ENCODE measurements around the gene HELZ2.

HELZ2 gene

DNA sequence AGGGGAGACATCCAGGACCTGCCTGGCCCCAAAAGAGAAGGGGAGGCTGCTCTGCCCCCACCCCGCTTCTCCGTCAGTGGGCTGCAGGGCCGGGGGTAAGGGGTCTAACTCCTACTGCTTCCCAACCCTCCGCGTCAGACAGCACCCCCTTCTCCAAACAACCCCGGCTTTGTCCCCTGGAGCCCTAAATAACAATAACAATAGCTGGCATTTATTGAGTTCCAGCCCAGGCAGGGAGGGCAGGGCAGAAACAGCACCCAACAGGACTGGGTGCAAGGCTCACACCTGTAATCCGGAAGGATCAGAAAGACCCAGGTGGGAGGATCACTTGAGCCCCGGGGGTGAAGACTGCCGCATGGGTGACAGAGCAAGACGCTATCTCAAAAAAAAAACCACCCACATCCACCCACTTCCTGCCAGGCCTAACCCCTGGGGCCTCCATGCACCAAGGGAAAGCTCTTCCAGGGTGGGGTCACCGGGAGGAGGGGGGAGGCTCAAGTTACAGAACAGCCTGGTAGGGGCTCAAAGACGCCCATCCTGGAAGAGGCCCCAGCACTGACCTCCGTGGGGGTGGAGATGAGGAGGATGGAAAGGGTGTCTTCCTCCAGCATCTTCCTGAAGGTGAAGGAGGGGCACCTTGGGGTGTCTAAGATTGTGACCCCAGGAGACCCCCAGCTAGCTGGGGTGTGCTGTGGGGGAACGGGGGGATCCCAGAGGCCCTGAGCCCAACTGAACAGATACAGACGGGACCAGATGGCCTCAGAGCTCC lies 21.4 kb downstream of the HELZ2 start:
- no peak for DNase-seq (ENCODE audit: low spot score)

DNA sequence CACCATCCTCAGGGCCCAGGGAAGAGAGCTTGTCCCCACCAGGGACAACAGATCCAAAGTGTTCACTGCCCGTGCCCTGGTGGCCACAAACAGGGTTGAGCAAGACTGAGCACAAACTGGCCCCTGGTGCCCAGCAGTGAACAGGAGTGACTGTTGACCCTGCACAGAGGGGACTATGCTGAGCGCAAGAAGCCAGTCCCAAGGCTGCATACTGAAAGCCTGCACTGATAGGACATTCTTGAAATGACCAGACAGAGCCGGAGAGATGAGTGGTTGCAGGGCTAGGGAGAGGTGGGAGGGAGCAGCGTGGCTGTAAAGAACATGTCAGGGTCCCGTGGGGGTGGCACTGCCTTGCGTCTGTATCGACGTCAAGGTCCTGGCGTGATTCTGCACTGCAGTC lies 23.0 kb downstream of the HELZ2 start:
- no peak for DNase-seq (ENCODE audit: low spot score)

DNA sequence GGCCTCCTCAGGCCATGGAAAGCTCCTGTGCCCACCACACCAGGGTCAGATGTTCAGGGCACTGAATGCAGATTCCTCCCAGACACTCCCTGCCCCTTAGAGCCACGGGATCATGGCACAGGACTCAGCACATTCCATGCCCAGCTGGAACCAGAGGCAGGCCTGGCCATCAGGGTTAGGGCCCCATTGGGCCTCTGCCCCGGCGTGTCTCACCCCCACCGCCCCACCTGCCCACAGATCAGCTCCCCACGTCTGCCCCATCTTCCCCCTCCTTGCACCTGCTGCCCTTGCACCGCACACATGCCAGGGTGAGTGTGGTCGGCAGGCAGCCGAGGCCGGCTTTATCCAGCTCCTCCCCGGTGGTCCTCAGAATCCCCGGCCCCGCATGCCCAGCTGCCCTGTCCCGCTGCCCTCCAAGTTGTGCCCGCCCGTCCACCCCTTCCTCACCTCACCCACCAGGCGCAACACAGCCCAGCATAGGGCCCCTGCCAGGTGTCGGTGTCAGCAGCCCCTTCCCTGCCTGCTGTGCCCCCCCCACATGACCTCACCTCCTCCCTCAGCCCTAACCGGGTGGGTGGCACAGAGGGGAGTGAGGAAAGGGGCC lies 24.3 kb downstream of the HELZ2 start:
- DNase-seq (ENCODE audit: low spot score) = no peak

DNA sequence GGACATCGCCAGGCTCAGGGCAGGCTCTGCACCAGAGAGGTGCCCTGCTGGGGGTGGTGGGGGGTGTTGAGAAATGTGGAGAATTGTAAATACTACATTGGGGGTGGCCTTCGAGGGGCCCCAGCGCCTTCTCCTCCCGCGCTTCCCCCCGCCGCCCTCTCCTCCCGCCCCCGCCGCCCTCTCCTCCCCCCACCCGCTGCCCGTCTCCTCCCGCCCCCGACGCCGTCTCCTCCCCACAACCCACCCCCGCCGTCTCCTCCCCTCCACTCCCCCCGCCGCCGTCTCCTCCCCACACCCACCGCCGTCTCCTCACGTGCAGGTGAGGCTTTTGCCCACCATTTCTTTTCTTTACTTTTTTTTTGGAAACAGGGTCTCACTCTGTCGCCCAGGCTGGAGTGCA lies 25.0 kb downstream of the HELZ2 start:
- no peak for DNase-seq (ENCODE audit: low spot score)

DNA sequence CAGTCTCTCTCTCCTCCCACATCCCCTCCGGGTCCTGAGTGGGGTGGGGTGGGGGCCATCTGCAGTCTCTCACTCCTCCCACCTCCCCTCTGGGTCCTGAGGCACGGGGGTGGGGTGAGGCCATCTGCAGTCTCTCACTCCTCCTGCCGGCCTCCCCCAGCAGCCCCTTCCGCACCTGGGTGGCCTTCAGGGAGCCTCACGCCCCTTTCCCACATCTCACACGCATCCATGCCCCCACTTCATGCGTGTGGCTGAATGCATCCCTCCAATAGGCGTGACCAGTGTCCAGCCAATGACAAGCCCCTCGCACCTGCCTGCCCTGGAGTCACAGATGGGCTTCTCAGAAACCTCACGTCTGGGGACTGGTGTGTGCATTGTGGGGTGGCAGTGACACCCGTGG lies 25.5 kb downstream of the HELZ2 start:
- DNase-seq (ENCODE audit: low spot score) = no peak

DNA sequence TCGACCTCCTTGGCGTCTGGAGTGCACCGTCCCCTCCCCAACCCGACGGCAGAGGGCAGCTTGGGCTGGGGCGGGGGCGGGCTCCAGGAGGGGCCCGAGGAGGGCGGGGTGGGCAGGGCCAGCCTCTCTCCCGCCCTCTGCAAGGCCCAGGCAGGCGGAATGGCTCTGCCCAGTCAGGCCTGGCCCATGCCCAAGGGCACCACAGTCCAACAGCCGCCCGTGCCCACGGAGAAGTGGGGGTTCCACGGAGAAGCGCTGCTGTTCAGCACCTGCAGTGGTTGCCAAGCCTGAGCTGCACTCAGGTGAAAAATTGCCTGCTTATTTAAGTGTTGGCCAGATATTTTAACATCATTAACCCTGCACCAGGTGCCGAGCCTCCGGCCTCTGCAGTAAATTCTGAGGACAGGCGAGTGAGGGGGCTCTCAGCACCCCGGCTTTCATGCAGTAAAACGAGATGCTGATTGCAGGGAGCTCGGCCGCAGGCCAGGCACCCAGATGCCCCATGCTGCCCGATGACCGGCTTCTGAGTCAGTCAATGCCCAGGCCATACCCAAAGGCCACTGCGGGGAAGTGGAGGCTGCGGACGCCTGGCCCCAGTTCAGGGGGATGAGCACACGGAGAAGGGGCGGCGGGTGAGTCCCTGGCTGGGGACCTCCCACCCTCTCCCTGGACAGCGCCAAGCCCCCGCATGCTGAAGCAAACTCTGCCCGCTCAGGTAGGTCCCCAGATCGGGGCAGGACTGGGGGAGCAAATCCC lies 26.1 kb downstream of the HELZ2 start, which contains the start of gene SRMS:
SRMS (minus strand) TSS at position 25 of the 756 bp plus-strand sequence. CDS start 286 bp downstream, outside the sequence.
- no peak for DNase-seq (ENCODE audit: low spot score)

DNA sequence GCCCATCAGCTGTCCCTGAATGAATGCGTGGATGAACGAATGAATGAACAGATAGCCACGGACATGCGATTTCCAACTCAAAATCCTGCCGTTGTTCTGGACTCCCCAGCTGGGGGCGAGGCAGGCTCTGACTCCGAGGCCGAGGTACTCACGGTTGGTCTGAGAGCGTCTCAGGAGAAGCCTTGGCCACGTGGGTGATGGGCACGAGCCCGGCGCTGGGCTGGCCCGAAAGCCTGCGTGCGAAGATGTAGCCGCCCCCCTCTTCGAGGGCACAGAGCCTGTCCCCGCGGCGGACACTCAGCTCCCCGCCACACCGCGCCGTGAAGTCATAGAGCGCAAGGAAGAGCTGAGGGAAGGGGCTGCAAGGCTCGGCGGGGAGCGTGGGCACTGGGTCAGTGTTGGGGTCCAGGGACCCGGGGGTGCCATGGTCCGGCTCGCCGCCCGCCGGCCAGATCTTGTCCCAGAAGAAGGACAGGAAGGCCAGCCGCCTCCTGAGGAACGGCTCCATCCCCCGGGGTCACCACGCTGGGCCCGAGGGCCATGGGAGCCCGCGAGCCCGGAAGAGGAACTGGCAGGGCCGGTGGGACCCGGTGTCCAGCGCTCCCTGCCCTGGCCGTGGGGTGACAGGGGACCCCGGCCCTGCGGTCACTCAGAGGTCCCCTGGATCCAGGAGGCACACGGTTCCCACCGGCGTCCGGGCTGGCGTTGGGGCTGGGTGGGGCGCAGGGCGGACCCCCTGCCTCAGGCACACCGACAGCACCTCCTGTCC lies 26.9 kb downstream of the HELZ2 start:
- no peak for DNase-seq (ENCODE audit: low spot score)

DNA sequence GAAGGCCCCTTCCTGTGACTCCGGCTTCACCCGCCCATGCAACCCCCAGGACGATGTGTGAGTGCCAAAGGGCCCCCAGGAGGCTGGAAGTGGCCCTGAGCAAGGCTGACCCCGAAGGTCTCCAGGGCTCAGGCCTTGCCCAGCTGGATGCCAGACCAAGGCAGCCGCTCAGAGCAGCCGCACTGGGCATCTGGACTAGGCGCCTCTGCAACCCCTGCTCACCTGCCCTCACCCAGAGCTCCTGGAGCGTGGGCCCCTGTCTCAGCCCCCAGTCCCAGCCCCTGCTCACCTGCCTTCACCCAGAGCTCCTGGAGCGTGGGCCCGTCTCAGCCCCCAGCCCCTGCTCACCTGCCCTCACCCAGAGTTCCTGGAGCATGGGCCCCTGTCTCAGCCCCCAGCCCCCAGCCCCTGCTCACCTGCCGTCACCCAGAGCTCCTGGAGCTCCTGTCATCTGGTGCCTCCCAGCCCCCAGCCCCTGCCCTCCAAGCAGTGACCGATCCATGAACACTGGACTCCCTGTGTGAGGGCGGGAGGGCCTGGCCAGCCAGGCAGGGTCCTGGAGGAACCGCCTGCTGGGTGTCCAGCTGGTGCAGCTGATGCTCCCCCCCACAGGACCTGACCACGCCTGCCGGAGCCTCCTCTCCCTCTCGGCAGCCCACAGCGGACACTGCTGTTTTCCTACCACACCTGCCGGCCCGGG lies 27.6 kb downstream of the HELZ2 start:
- no peak for DNase-seq (ENCODE audit: low spot score)

DNA sequence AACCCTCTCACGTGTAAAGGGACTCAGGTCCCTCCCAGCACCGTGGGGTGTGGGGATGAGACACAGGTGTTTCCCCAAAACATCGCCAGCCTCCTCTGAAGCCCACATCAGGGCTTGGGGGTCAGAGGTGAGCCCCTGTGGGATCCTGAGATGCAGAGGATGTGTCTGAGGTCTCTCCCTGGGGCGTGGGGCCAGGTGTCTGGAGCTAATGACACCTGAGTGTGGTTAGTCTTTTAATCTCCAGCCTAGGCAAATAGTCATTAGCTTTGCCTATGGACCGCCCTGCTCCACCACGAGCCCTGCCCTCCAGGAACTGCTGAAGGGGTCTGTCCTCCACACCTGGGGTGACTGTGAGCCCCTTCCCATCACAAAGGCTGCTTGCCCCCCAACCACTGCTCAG lies 28.2 kb downstream of the HELZ2 start:
- DNase-seq (ENCODE audit: low spot score) = no peak

DNA sequence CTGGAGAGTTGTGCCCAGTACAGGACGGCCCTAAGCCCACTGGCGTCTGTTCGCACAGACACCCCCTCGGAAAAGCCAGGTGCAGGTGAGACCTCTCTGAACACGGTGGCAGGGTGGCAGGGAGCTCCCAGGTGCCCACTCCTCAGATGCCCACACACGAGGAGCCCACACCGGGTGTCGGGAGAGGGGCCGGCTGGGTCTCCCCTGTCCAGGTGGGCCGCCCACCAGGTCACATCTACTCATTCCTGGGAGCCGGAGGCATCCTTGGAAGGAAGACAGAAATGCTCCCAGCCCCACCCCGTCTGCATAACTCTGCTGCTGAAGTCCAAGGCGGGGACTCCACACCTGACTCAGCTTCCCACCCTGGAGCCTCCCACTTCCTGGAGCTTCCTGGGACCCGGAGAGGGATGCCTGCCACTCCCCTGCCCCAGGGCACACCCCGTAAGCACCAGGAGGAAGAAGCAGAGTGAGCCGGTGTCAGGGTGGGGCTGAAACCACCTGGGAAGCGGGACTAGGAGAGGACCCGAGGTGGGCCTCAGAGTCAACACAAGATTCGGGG lies 29.0 kb downstream of the HELZ2 start:
- no peak for DNase-seq (ENCODE audit: low spot score)

DNA sequence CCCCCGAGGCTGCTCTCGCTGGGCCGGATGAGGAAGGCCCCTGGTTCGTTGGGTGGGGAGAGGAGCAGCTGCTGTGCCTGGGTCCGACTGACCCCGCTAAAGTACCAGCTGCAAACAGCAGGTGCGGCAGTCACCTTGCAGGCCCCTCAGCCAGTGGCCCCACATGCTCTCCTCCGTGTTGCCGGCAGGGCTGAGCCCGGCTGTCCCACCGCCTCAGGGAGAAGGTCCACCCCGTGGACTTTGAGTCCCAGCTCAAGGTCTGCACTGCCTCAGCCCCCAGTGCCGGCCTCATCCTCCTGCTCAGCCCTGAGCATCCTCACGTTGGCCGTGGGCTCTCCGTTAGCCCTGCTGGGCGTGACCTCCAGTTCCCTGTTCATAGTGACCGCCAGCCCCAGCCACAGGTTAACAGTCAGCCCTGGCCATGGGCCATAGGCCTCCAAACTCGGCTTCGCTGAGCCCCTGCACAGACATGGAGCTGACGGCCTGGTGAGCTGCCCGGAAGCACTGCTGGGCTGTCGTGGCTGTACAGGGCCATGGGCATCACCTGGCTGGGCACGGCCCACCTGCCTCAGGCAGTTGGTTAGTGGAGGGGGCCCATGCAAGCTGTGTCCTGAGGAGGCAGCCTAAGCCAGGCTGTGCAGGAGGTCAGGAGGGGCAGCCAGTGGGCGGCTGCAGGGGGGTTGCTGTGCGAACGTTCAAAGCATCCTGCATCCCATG lies 29.6 kb downstream of the HELZ2 start:
- DNase-seq (ENCODE audit: low spot score) = no peak

DNA sequence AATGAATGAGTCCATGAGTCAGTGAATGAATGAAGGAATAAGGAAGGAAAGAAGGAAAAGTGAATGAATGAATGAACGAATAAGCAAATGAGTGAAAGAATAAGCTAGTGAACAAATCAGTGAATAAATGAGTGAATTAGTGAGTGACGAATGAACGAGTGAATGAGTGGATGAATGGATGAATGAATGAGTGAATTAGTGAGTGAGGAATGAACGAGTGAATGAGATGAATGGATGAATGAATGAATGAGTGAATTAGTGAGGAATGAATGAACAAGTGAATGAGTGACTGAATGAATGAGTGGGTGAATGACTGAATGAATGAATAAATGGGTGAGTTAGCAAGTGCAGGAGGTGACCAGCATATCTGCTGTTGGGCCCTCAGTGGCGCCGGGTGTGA lies 30.3 kb downstream of the HELZ2 start:
- DNase-seq (ENCODE audit: low spot score) = no peak

DNA sequence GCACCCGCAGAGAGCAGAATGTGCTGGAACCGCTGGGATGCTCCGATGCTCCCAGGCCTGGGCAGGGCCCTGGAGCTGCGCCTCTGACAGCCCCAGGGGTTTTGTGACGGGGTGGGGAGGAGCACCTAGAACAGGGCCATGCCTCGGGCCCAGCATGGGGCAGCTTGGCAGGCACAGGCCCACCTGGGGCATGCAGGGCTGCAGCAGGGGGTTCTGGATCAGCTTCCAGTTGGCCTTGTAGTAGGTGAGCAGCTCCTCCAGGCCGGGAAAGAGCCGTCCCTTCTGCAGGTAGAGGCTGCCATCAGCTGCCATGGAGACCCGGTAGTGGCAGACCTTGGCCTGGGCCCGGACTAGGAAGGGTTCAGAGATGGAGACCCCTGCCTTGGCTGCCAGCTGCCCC lies 30.9 kb downstream of the HELZ2 start:
- DNase-seq (ENCODE audit: low spot score) = no peak

DNA sequence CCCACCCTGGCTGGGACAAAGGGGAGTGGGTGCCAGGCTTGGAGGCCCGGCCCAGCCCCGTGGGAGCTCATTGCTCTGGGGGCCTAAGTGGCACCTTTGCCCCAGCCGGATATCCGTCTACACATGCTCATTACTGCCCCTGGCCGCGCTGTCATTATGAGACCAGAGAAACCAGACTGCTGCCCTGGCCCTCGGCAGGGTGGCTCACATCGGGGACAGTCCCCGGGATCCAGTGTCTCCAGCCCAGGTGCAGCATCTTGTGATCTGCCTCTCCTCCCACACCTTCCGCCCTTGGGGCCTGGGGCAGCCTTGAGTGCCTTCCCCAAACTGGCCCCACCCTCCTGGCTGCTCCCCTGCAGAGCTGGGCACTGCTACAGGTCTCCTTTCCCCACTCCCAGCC lies 31.3 kb downstream of the HELZ2 start:
- no peak for DNase-seq (ENCODE audit: low spot score)

DNA sequence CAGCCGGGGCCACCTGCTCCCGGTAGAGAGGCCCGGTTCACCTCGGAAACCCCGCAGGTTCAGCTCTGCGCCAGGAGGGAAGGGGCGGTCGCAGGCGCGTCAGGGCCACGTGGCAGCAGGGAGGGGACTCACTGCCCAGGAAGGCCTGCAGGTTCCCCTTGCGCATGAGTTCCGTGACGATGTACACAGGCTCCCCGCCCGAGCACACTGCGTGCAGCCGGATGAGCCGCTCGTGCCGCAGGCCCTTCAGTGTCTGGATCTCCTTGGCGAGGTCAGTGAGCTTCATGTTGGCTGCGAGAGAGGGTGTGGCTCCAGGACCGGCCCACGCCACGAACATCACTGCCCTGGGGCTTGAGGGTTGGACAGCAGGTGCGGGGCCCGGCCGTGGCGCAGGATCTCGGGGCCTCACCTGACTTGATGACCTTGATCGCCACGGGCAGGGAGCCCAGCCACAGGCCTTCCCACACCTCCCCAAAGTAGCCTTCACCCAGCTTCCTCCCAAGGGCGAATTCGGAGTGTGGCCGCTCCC lies 31.9 kb downstream of the HELZ2 start:
- no peak for DNase-seq (ENCODE audit: low spot score)

DNA sequence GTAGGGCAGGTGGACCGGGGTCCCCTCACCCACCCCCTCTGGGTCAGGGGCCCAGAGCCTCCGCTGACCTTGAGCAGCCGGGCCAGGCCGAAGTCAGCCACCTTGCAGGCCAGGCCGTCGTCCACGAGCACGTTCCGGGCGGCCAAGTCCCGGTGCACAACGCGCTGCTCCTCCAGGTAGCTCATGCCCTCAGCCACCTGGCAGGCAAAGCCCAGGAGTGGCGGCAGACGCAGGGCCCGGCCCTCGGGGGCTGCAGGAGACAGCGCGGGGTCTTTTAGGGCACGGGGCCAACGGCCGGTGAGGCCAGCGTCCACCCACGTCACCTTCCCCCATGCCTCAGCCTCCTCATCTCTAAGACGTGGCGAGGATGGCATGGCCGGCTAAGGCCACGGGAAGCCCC lies 32.7 kb downstream of the HELZ2 start:
- no peak for DNase-seq (ENCODE audit: low spot score)

DNA sequence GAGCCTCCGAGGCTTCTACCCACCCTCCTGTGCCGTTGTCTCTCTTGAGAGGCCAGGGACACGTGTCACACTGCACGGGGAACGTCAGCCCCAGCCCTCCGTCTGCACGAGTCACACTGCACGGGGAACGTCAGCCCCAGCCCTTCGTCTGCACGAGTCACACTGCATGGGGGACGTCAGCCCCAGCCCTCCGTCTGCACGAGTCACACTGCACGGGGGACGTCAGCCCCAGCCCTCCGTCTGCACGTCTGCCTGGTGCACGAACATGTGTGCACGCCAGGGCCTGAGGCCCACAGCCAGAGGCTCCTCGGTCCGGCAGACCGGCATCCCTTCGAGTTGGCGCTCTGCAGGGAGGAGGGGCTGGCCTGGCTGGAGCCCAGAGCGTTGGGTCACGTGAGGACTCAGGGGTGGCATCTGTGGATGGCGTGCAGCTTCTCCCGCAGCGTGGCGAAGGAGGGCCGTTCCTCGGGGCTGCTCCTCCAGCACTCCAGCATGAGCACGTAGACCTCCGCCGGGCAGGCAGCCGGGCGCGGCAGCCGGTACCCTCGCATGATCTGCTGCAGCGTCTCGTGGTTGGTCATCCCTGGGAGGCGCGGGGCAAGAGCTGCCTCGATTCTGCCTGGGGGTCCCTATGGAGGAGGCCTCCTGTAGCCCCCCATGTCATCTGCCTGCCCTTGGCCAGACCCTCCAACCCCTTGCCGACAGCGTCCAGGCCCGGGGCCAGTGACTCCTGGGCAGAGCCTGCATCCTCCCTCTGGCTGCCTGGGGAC lies 33.4 kb downstream of the HELZ2 start:
- peak; percentile 68 for DNase-seq (ENCODE audit: low spot score)

DNA sequence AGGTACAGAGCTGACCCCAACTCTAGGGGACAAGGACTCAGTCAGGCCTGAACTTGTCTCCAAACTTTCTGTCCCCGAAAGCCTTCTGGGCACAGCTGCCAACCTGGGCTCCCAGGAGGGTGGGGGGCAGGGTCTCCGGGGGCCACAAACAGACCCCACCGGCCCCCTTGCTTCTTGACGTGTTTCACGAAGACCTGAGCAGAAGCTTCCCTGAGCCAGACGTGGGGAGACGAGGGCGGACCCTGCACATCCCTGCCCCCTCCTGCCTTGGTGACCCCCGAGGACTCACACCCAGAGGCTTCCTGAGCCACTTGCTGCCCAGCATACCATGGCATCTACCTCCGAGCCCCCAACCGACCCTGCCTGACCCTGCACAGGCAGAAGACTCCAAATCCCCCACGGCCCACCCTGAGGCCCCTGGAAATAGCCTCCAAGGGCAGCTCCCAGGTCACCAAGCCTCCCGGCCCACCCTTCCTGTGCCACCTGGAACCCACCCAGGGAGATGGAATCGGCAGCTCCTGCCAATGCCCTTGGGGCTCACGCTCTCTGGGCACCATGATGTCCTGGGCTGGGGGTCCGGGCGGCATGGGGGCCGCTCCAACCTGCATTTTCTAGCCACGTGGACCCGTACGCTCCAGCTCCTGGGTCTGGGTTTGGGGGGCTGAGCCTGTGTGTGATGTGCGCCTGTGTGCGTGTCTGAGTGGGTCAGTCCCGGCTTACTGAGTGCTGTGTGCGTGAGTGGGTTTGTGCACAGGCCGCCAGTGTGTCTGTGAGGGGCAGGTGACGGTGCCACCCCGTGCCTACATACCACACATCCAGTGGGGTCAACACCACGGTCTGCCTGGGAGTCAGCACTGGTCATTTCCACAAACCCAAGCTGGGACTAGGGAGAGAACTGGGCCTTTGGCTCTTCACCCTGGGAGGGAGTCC lies 34.3 kb downstream of the HELZ2 start:
- no peak for DNase-seq (ENCODE audit: low spot score)

DNA sequence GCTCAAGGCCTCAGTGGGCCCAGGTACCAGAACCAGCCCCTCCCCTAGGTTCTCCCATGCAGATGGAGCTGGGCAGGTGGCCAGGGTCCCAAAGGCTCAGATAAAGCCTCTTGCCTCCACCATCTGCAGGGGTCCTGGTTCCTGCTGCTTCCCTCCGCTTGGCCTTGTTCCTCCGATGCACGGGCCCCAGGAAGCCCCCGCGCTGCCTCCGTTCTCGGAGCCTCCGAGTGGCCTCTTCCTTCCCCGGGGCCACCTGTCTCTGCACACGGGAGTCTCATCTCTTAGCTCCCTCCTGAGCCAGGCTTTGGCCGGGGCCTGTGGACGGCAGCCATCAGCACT lies 35.0 kb downstream of the HELZ2 start:
- DNase-seq (ENCODE audit: low spot score) = no peak
